Measurements from ENCODE around the gene QRFP.

DNA sequence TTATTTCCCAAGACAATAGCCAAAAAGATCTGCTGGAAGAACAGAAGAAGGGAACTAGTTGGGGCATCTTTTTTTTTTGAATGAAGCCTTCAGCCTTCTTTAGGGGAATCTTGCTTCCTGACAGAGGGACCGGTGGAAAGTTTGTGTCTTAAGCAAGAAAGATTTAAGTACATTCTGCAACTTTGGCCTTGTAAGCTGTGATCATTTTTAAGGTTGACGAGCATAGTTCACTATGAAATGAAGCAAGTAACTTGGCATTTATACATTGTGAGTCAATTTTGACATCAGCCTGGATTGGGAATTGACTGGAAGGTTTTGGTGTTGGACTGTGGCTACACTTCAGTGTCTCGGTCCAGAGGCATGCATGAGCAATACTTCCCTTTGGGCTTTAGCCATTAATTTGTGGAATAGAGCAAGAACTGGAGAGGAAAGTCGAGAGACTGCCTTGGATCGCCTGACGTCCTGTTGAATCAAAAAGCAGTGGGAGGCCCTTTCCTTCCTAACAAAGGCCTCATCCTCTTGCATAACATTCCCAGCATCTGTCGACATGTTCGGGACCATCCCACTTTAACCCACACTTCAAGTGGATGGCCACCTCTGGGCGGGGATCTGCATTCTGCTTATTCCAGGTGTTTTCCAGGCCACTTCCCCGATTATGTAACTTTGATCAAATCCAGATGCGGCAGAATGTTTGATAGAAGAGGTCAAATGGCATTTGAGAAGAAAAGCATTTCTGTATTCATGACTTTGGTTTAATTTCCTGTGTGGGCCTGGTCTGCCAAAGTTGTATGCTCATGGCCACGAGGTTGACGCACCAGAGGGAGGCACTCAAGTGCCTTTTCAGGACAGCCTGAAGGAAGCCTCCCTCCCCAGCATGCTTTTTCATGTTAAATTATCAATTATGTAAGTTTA is 49.0 kb downstream of the QRFP start:
- TF ChIP-seq POLR2A (IDR thresholded peaks at IDR 0.05): no peak
- TF ChIP-seq, protein P1, sequence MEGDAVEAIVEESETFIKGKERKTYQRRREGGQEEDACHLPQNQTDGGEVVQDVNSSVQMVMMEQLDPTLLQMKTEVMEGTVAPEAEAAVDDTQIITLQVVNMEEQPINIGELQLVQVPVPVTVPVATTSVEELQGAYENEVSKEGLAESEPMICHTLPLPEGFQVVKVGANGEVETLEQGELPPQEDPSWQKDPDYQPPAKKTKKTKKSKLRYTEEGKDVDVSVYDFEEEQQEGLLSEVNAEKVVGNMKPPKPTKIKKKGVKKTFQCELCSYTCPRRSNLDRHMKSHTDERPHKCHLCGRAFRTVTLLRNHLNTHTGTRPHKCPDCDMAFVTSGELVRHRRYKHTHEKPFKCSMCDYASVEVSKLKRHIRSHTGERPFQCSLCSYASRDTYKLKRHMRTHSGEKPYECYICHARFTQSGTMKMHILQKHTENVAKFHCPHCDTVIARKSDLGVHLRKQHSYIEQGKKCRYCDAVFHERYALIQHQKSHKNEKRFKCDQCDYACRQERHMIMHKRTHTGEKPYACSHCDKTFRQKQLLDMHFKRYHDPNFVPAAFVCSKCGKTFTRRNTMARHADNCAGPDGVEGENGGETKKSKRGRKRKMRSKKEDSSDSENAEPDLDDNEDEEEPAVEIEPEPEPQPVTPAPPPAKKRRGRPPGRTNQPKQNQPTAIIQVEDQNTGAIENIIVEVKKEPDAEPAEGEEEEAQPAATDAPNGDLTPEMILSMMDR (IDR thresholded peaks at IDR 0.05): no peak
- TF ChIP-seq POLR2AphosphoS5 (IDR thresholded peaks at IDR 0.05): peak; percentile 8 to 95 (median 72)
- no peak for TF ChIP-seq EP300 (IDR thresholded peaks at IDR 0.05)

Data from suprapubic skin (tissue), 4 donors.